Measurements from ENCODE around the gene CCDC106.

GRCh38 chr19:55656552-55656951, 8.5 kb downstream of the CCDC106 start:
- TF ChIP-seq CTCF (IDR thresholded peaks at IDR 0.05) (no peak), EP300 (IDR thresholded peaks at IDR 0.05; ENCODE audit: low read depth) (no peak), POLR2A (IDR thresholded peaks at IDR 0.05) (no peak)

Data from transverse colon (tissue), 3 donors.